Lung (tissue), 12 donors: ENCODE results near the gene SP140. TPM values are rescaled to one million over a fixed set of nuclear protein-coding genes. Genes with fewer than 3 reads are reported as not detected.

Source experiments
- ATAC-seq: fragments of 200-7000 bp; cut with Tn5 transposase; one replicate; pipeline ENCODE4 v1.9.1; 2020; ENCODE audit warnings: moderate number of reproducible peaks; ENCODE audit not compliant: insufficient read depth, low FRiP score
- DNase-seq, 3 donors: peaks; one replicate each; pipeline ENCODE4 v3.0.0-alpha.2; 2013 to 2017
- H3K27ac ChIP-seq, 2 donors: one replicate each; pipeline ENCODE4 v1.5.1; 2013; ENCODE audit warnings: mild to moderate bottlenecking in 2 of 2, moderate library complexity in 2 of 2, control low read depth in 1 of 2, inconsistent platforms in 1 of 2, low read depth in 1 of 2, low read length in 1 of 2
- H3K27me3 ChIP-seq, 3 donors: one replicate each; pipeline ENCODE4 v1.5.1; 2013; ENCODE audit warnings: low read length in 2 of 3; ENCODE audit not compliant: control insufficient read depth in 3 of 3, insufficient read depth in 3 of 3
- H3K36me3 ChIP-seq, 4 donors: one replicate each; pipeline ENCODE4 v1.5.1; 2013; ENCODE audit warnings: low read length in 4 of 4, mild to moderate bottlenecking in 1 of 4, moderate library complexity in 1 of 4; ENCODE audit not compliant: control insufficient read depth in 4 of 4, insufficient read depth in 4 of 4
- H3K4me1 ChIP-seq, 5 donors: one replicate each; pipeline ENCODE4 v1.5.1; 2013; ENCODE audit warnings: low read length in 5 of 5, mild to moderate bottlenecking in 2 of 5, moderate library complexity in 1 of 5; ENCODE audit not compliant: control insufficient read depth in 5 of 5, insufficient read depth in 5 of 5
- H3K4me3 ChIP-seq: one replicate; pipeline ENCODE4 v1.5.1; 2013; ENCODE audit warnings: mild to moderate bottlenecking, control low read depth, moderate library complexity
- H3K9ac ChIP-seq, 2 donors: one replicate each; pipeline ENCODE4 v1.5.1; 2013; ENCODE audit warnings: low read length in 2 of 2, control low read depth in 1 of 2; ENCODE audit not compliant: insufficient read depth in 1 of 2
- H3K9me3 ChIP-seq, 4 donors: one replicate each; pipeline ENCODE4 v1.5.1; 2013; ENCODE audit warnings: low read length in 3 of 4, mild to moderate bottlenecking in 1 of 4, moderate library complexity in 1 of 4; ENCODE audit not compliant: control insufficient read depth in 4 of 4, insufficient read depth in 3 of 4
- WGBS, 2 donors: extraction: QIAGEN DNeasy Blood & Tissue Kit; methylation state at CpG; one replicate each; pipeline ENCODE4 v1.1.7; 2013; 5-methylcytosine and 5-hydroxymethylcytosine counted together
- polyA plus RNA-seq, 2 donors: library from polyadenylated mRNA; stranded (reverse); fragments of 200-250 nt; gene quantifications; one replicate each; pipeline ENCODE4 v1.2.1, GENCODE V29; 2013
- total RNA-seq, 2 donors: library from RNA; depleted of rRNA in 1 of 2; stranded (reverse); fragments of >200 nt in 1 of 2; gene quantifications; one replicate each; pipeline ENCODE4 v1.2.1, GENCODE V29; 2014 to 2021
- TF ChIP-seq, protein P1 (sequence below): IDR thresholded peaks from 2 replicates; pipeline ENCODE4 v1.5.1; 2012; ENCODE audit warnings: mild to moderate bottlenecking; ENCODE audit errors: control extremely low read depth, extremely low read depth
- donor health status: control.
- donor health status: control.
- donor health status: Bipolar disorder and iron deficiency.
- donor health status: healthy.
- donor health status: DM: yes; HTN: yes; CAD: no.

SP140 gene
- total and polyA plus RNA-seq, 4 donors = 2.9 to 6.7 (median 6.0) TPM

DNA sequence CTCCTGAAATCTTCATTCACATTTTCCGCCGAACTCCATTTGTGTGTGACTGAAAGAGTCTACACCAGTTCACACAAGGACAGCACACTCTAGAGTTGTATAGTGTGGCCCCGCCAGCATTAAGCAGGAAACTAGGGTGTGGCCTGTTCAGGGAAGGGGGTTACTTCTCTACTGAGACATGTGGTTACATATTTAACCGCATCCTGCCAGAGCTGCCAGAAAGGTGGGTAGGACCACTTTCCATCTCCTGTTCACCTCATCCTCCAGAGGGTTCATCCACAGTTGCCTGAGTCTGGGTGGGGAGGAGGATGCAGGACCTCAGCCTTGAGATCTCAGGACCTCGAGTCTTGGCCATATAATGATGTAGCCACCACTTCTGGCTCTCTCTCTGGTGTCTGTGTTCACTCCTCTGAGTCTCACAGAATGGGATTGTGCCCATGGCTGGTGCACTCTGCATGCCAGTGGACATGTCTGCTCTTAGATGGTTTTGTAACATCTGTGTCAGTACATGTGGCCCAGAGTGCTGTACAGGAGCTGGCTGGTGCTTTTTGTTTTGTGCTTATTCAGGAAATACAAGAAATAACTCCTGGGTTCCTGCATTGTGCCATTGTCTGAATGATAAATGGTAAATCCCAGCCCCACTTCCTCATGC is 93.8 kb downstream of the SP140 start:
- H3K9ac ChIP-seq = no peak overlapping the region
- ATAC-seq (no peak), DNase-seq (peak in 1 of 3 donors; percentile 7)
- 40 to 52% methylated on average over 5 of the region's 5 CpGs for WGBS, 2 donors
- H3K4me1 ChIP-seq = peaks cover 0 to 8% (median 0%) of the 10 kb centered on the region in 5 donors
- no peak overlapping the region for H3K4me3 ChIP-seq
- no peak overlapping the region for H3K27ac ChIP-seq
- no peaks in the 10 kb centered on the region for H3K27me3 ChIP-seq
- H3K9me3 ChIP-seq = peaks cover 0 to 8% (median 2%) of the 10 kb centered on the region in 4 donors
- TF ChIP-seq, protein P1, sequence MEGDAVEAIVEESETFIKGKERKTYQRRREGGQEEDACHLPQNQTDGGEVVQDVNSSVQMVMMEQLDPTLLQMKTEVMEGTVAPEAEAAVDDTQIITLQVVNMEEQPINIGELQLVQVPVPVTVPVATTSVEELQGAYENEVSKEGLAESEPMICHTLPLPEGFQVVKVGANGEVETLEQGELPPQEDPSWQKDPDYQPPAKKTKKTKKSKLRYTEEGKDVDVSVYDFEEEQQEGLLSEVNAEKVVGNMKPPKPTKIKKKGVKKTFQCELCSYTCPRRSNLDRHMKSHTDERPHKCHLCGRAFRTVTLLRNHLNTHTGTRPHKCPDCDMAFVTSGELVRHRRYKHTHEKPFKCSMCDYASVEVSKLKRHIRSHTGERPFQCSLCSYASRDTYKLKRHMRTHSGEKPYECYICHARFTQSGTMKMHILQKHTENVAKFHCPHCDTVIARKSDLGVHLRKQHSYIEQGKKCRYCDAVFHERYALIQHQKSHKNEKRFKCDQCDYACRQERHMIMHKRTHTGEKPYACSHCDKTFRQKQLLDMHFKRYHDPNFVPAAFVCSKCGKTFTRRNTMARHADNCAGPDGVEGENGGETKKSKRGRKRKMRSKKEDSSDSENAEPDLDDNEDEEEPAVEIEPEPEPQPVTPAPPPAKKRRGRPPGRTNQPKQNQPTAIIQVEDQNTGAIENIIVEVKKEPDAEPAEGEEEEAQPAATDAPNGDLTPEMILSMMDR = no peak
- H3K36me3 ChIP-seq = no peaks in the 10 kb centered on the region

- ATAC-seq (no peak), DNase-seq (no peak)
- Histone ChIP-seq H3K27ac (no peak overlapping the region), H3K9me3 (peaks cover 0 to 10% (median 2%) of the 10 kb centered on the region in 4 donors), H3K4me1 (peaks cover 0 to 12% (median 0%) of the 10 kb centered on the region in 5 donors), H3K27me3 (no peaks in the 10 kb centered on the region), H3K9ac (no peak overlapping the region), H3K4me3 (no peak overlapping the region), H3K36me3 (no peaks in the 10 kb centered on the region)
- TF ChIP-seq, protein P1 = no peak
- WGBS, 2 donors = 94 to 97% methylated on average over 2 of the region's 2 CpGs
These were observed 95.5 kb downstream of the SP140 start for GRCh38 chr2:230321031-230321430.

- H3K9ac ChIP-seq = no peak overlapping the region
- DNase-seq (no peak), ATAC-seq (no peak)
- H3K36me3 ChIP-seq = no peaks in the 10 kb centered on the region
- no peak overlapping the region for H3K27ac ChIP-seq
- WGBS, 2 donors = 89 to 94% methylated on average over 12 of the region's 12 CpGs
- no peak overlapping the region for H3K4me3 ChIP-seq
- TF ChIP-seq, protein P1 = no peak
- peaks cover 0 to 10% (median 2%) of the 10 kb centered on the region in 4 donors for H3K9me3 ChIP-seq
- H3K4me1 ChIP-seq = peaks cover 0 to 9% (median 5%) of the 10 kb centered on the region in 5 donors
- H3K27me3 ChIP-seq = no peaks in the 10 kb centered on the region
These were observed 97.2 kb downstream of the SP140 start for GRCh38 chr2:230322561-230323384.
